IPS DF 6.9 (cell line): ENCODE data around the gene SH3RF2.
"Not testable (repeated sequence)": the region's sequence is repeated elsewhere in the genome, so short reads cannot be mapped to it uniquely, and the experiment has no call there.

ENCODE experiments used
- DNase-seq: peaks from one replicate; pipeline ENCODE4 v3.0.0-alpha.2; 2013; ENCODE audit warnings: low read depth, low spot score
- H3K27ac ChIP-seq: one replicate; pipeline ENCODE4 v1.5.1; 2013; ENCODE audit warnings: low read length, control low read depth
- H3K27me3 ChIP-seq: 2 replicates; pipeline ENCODE4 v1.6.1; 2013; ENCODE audit warnings: mild to moderate bottlenecking, low read length; ENCODE audit not compliant: control insufficient read depth, insufficient read depth
- H3K36me3 ChIP-seq: 2 replicates; pipeline ENCODE4 v1.6.1; 2013; ENCODE audit warnings: low read length; ENCODE audit not compliant: control insufficient read depth, insufficient read depth
- H3K4me1 ChIP-seq: 2 replicates; pipeline ENCODE4 v1.6.1; 2013; ENCODE audit warnings: low read length; ENCODE audit not compliant: control insufficient read depth, insufficient read depth
- H3K4me3 ChIP-seq: 2 replicates; pipeline ENCODE4 v1.5.1; 2013; ENCODE audit warnings: mild to moderate bottlenecking, low read length
- H3K9me3 ChIP-seq: 2 replicates; pipeline ENCODE4 v1.6.1; 2013; ENCODE audit warnings: low read length, inconsistent platforms; ENCODE audit not compliant: control insufficient read depth, insufficient read depth
- WGBS: extraction: QIAGEN DNeasy Blood & Tissue Kit; methylation state at CpG from one replicate; pipeline ENCODE4 v1.1.7; 2013; ENCODE audit warnings: mixed read lengths, missing lambda C conversion rate; ENCODE audit not compliant: insufficient read length, insufficient coverage; 5-methylcytosine and 5-hydroxymethylcytosine counted together

Gene SH3RF2

DNA sequence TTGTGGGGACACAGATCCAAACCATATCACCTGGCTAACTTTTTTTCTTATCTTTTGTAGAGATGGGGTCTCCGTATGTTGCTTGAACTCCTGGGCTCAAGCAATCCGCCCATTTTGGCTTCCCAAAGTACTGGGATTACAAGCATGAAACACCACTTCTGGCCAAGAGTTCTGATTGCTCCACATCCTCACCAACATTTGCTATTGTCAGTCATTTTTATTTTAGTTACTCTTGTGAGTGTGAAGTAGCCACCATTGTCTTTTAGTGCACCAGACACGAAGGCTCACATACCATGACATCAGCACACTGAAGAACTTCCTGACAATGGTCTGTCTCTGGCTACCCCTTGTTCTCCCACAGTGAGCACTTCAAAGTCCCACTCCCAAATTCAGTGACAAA, 151.7 kb downstream of the SH3RF2 start:
- no CpG with 5 or more reads among the region's 3 CpGs for WGBS
- Histone ChIP-seq H3K27ac (no peak overlapping the region), H3K4me3 (no peak overlapping the region), H3K36me3 (no peaks in the 10 kb centered on the region), H3K27me3 (no peaks in the 10 kb centered on the region), H3K4me1 (no peaks in the 10 kb centered on the region), H3K9me3 (no peaks in the 10 kb centered on the region)
- DNase-seq, result no peak

DNA sequence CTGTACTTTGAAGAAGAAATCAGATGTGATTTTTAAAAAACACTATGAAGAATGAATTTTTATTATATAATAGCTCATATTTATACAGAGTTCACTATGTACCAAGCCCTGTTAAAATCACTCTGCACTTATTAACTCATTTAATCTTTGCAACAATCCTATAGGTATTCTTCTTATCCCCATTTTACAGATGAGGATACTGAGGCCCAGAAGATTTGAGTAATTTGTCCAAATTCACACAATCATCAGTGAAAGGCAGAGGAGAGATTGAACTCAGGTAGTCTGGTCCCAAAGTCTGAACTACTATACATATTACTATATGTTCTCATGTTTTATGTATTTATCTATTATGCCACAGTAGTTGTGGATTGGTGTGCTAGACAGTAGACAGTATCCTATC, 152.9 kb downstream of the SH3RF2 start:
- Histone ChIP-seq H3K27me3 (no peaks in the 10 kb centered on the region), H3K36me3 (no peaks in the 10 kb centered on the region), H3K4me1 (no peaks in the 10 kb centered on the region), H3K27ac (no peak overlapping the region), H3K4me3 (no peak overlapping the region), H3K9me3 (no peaks in the 10 kb centered on the region)
- DNase-seq, result no peak

DNA sequence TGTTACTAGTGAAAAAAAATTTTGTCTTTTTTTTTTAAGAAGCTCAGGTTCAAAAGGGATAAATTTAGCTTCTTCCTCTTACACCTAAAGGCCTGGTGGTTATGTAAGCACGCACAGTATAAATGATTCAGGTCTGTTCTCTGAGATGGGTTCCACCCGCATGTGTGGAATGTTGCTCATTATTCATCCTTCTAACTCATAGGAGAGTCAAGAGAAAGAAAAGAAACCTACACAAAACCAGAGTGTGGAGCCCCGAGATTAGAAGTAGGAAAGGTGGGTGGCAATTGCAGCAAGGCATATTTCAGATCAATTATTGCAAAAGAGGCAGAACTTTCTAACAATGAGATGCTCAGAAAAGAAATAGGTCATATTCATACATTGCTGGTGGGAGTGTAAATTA, 155.5 kb downstream of the SH3RF2 start:
- WGBS, result no CpG with 5 or more reads among the region's 3 CpGs

DNA sequence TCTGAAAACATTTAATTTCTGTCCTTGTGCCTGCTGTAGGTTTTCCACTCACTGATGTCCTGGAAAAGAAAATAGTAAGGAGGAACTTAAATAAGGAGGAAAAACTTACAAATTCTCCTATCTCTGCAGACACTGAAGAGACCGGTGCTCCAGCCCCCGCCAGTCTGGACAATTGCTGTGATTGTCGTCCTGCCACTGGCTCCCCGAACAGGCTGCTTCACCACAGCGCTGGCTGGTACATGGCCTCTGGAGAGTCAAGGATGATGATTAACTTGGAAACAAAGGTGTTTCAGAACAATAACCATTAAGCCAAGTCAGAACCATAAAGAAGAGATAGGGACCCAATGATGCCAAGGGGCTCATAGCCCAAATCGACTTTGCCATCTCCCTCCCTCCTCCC, 161.7 kb downstream of the SH3RF2 start:
- no peak overlapping the region; the same call in 1 of the 2 replicates for H3K4me3 ChIP-seq
- no peak overlapping the region for H3K27ac ChIP-seq
- peaks cover 1% of the 10 kb centered on the region; the same call in 1 of the 2 replicates for H3K4me1 ChIP-seq
- no peaks in the 10 kb centered on the region for H3K9me3 ChIP-seq
- no peaks in the 10 kb centered on the region for H3K36me3 ChIP-seq
- H3K27me3 ChIP-seq, result no peaks in the 10 kb centered on the region
- DNase-seq, result no peak
- WGBS, result no CpG with 5 or more reads among the region's 6 CpGs

More for the DNA sequence above, 155.5 kb downstream of the SH3RF2 start:
- Histone ChIP-seq H3K36me3 (no peaks in the 10 kb centered on the region), H3K27me3 (no peaks in the 10 kb centered on the region), H3K4me3 (no peak overlapping the region), H3K27ac (no peak overlapping the region), H3K4me1 (no peaks in the 10 kb centered on the region), H3K9me3 (no peaks in the 10 kb centered on the region)
- no peak for DNase-seq

DNA sequence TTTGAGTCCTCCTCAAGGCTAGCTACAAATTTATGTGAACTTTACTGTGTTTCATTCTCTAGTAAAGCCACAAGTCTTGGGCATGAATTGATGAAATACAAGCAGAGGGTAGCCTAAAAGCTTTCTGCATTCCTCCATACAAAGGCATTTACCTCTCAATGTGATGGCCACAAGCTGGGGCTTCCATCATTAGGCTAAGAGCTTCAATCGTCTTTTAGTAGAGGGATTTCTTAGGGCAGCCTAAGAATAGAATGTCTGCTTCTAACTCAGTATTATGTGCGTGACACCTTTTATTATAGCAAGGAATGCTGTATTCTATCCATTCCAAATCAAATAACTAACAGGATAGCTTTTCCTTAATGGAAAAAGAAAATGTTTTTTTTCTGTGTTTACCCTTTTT, 165.3 kb downstream of the SH3RF2 start:
- peak; percentile 7 for DNase-seq
- H3K36me3 ChIP-seq, result no peaks in the 10 kb centered on the region
- no peak overlapping the region for H3K4me3 ChIP-seq
- WGBS, result no CpG with 5 or more reads among the region's 2 CpGs
- H3K4me1 ChIP-seq, result peaks cover 1% of the 10 kb centered on the region; the same call in 1 of the 2 replicates
- no peaks in the 10 kb centered on the region for H3K27me3 ChIP-seq
- H3K9me3 ChIP-seq, result no peaks in the 10 kb centered on the region
- no peak overlapping the region for H3K27ac ChIP-seq

DNA sequence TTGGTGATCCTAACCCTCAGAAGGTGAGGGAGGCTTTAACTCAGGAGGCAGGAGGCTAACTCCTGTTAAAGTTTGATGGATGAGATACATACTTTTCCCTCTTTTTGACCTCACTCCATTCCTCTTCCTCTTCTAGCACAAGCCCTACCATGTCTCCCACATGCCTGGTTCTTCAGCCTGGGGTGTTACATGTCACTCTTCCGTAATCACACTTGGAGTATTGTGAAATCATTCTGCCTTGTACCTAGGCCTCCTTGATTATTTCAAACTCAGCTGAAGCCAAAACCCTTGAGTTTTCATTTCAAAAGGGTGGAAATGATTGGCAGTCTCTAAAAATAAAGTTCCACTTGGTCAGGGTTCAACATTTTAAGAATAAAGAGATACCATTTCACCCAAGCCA, 167.2 kb downstream of the SH3RF2 start:
- Histone ChIP-seq H3K27me3 (no peaks in the 10 kb centered on the region), H3K27ac (no peak overlapping the region), H3K4me1 (peaks cover 1% of the 10 kb centered on the region; the same call in 1 of the 2 replicates), H3K4me3 (no peak overlapping the region), H3K36me3 (no peaks in the 10 kb centered on the region), H3K9me3 (no peaks in the 10 kb centered on the region)
- no peak for DNase-seq
- no CpG with 5 or more reads among the region's 1 CpG for WGBS

GRCh38 chr5:146105477-146105876, 169.1 kb downstream of the SH3RF2 start, which contains the start of gene PLAC8L1:
Gene PLAC8L1 (minus strand): TSS chr5:146105577. CDS start chr5:146104311, 1,266 bp downstream.
- Histone ChIP-seq H3K4me1 (peaks cover 1% of the 10 kb centered on the region; the same call in 1 of the 2 replicates), H3K36me3 (no peaks in the 10 kb centered on the region), H3K4me3 (no peak within 1 kb of the TSS), H3K27me3 (no peaks in the 10 kb centered on the region), H3K27ac (no peak within 1 kb of the TSS), H3K9me3 (no peaks in the 10 kb centered on the region)
- no peak for DNase-seq
- no CpG with 5 or more reads among the region's 2 CpGs for WGBS

DNA sequence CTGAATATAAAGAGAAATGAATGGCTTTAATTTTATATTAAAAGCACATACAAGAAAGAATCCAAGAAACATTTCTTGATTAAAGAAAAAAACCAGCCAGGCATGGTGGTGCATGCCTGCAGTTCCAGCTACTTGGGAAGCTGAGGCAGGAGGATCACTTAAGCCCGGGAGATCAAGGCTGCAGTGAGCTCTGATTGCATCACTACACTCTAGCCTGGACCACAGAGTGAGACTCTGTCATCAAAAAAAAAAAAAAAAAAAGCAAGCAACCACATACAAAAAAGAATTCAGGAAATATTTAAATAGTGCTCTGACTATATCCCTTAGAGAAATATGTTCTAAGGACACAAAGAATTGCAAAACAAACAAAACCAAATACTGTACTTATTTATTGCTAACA, 171.5 kb downstream of the SH3RF2 start:
- Histone ChIP-seq H3K4me1 (no peaks in the 10 kb centered on the region), H3K4me3 (no peak overlapping the region), H3K27me3 (no peaks in the 10 kb centered on the region; the same call in 1 of the 2 replicates), H3K9me3 (no peaks in the 10 kb centered on the region), H3K27ac (no peak overlapping the region), H3K36me3 (no peaks in the 10 kb centered on the region; the same call in 1 of the 2 replicates)
- no peak for DNase-seq
- WGBS, result no CpG with 5 or more reads among the region's 1 CpG

GRCh38 chr5:146108870-146109269, 172.5 kb downstream of the SH3RF2 start:
- not testable (repeated sequence) for H3K36me3 ChIP-seq, H3K4me3 ChIP-seq, H3K27me3 ChIP-seq, H3K27ac ChIP-seq, DNase-seq, H3K4me1 ChIP-seq, H3K9me3 ChIP-seq
- WGBS, result no CpG with 5 or more reads among the region's 2 CpGs

DNA sequence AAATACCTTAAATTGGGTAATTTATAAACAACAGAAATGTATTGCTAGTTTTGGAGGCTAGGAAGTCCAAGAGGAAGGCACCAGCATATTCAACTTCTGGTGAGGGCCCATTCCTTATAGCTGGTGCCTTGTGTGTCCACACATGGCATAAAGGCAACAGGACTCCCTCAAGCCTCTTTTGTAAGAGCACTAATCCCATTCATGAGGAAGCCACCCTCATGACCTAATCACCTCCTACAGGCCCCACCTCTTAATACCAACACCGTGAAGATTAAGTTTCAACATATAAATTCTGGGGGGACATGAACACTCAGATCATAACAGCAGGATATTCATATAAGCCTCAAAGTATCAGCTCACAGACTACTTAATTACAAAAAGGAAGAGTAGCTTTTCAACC, 173.0 kb downstream of the SH3RF2 start:
- DNase-seq, result no peak
- no peaks in the 10 kb centered on the region; the same call in 1 of the 2 replicates for H3K27me3 ChIP-seq
- H3K4me3 ChIP-seq, result no peak overlapping the region
- H3K4me1 ChIP-seq, result no peaks in the 10 kb centered on the region
- WGBS, result no CpG with 5 or more reads among the region's 1 CpG
- H3K36me3 ChIP-seq, result peaks cover 3% of the 10 kb centered on the region; the same call in 1 of the 2 replicates
- H3K27ac ChIP-seq, result no peak overlapping the region
- no peaks in the 10 kb centered on the region for H3K9me3 ChIP-seq

DNA sequence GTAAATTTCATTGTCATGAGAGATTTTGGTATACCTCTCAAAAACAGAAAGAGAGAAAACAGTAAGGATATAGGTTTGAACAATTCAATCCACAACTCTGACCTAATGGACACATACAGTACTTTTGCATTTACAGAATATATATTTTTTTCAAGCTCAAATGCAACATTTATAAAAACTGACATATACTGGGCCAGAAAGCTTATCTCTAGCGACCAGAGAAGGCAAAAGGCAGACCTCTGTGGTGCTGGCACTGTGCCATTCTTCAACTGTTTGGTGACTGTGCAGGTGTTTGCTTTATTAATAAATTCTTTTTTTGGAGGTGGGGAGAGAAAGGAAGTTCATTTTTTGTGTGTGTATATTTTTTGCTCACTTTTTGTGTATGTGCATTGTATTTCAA, 175.0 kb downstream of the SH3RF2 start:
- H3K4me3 ChIP-seq, result no peak overlapping the region
- no peaks in the 10 kb centered on the region; the same call in 1 of the 2 replicates for H3K27me3 ChIP-seq
- peaks cover 3% of the 10 kb centered on the region; the same call in 1 of the 2 replicates for H3K36me3 ChIP-seq
- no peak overlapping the region for H3K27ac ChIP-seq
- WGBS, result no CpG with 5 or more reads among the region's 1 CpG
- H3K9me3 ChIP-seq, result no peaks in the 10 kb centered on the region
- no peak for DNase-seq
- no peaks in the 10 kb centered on the region for H3K4me1 ChIP-seq
